DOHH2 (cell line): Measurements from ENCODE around the gene ANKRD40CL.

Experiments used
- H3F3A ChIP-seq: fragments of 200-600 bp; sonication (generic), shearing (Covaris generic); 2 replicates; pipeline ENCODE4 v1.6.0; 2016; ENCODE audit warnings: antibody characterized with exemption, mild to moderate bottlenecking; ENCODE audit not compliant: control insufficient read depth, insufficient read depth
- H3K27ac ChIP-seq: fragments of 200-600 bp; sonication (generic); 2 replicates; pipeline ENCODE4 v1.5.1; 2014; ENCODE audit warnings: low read depth, mild to moderate bottlenecking, low read length, moderate library complexity
- H3K27me3 ChIP-seq: fragments of 200-600 bp; sonication (generic); 2 replicates; pipeline ENCODE4 v1.6.1; 2014; ENCODE audit warnings: mild to moderate bottlenecking, low read length, mixed read lengths; ENCODE audit not compliant: control insufficient read depth
- H3K36me3 ChIP-seq: fragments of 200-600 bp; sonication (generic); 2 replicates; pipeline ENCODE4 v1.6.1; 2014; ENCODE audit warnings: mild to moderate bottlenecking, low read length, moderate library complexity, mixed read lengths; ENCODE audit not compliant: control insufficient read depth
- H3K4me1 ChIP-seq: fragments of 200-600 bp; sonication (generic); 2 replicates; pipeline ENCODE4 v1.6.1; 2014; ENCODE audit warnings: mild to moderate bottlenecking, low read length, mixed read lengths; ENCODE audit not compliant: control insufficient read depth
- H3K4me2 ChIP-seq: fragments of 200-600 bp; sonication (generic); 2 replicates; pipeline ENCODE4 v1.6.0; 2014; ENCODE audit warnings: mild to moderate bottlenecking, low read length, moderate library complexity
- H3K4me3 ChIP-seq: fragments of 200-600 bp; sonication (generic); 2 replicates; pipeline ENCODE4 v1.5.1; 2014; ENCODE audit warnings: mild to moderate bottlenecking, low read length, mixed read lengths
- H3K79me2 ChIP-seq: fragments of 200-600 bp; sonication (generic); 2 replicates; pipeline ENCODE4 v1.6.1; 2014; ENCODE audit warnings: mild to moderate bottlenecking, low read length, mixed read lengths; ENCODE audit not compliant: control insufficient read depth
- H3K9me2 ChIP-seq: fragments of 200-600 bp; sonication (generic); replicated peaks from 2 replicates; pipeline ENCODE4 v1.6.1; 2014; ENCODE audit warnings: mild to moderate bottlenecking, low read length, mixed read lengths; ENCODE audit not compliant: control insufficient read depth
- H3K9me3 ChIP-seq: fragments of 200-600 bp; sonication (generic); 2 replicates; pipeline ENCODE4 v1.6.1; 2014; ENCODE audit warnings: antibody characterized with exemption, low read length, mixed read lengths; ENCODE audit not compliant: control insufficient read depth, insufficient read depth
- H4K20me1 ChIP-seq: fragments of 200-600 bp; sonication (generic); 2 replicates; pipeline ENCODE4 v1.6.0; 2014; ENCODE audit warnings: low read depth, mild to moderate bottlenecking, antibody characterized with exemption, low read length, moderate library complexity; ENCODE audit not compliant: control insufficient read depth, insufficient read depth
- EZH2phosphoT487 ChIP-seq: fragments of 200-600 bp; sonication (generic); IDR thresholded peaks from 2 replicates; pipeline ENCODE4 v1.6.1; 2017; ENCODE audit warnings: borderline replicate concordance, mild to moderate bottlenecking, antibody characterized with exemption, low read length, moderate library complexity, mixed read lengths
- TF ChIP-seq, protein P1 (sequence below): fragments of 200-600 bp; sonication (generic); IDR thresholded peaks from one replicate; pipeline ENCODE4 v1.5.1; 2014; ENCODE audit warnings: antibody characterized with exemption, mild to moderate bottlenecking, low read depth, low read length; ENCODE audit not compliant: poor library complexity, severe bottlenecking

Gene ANKRD40CL

DNA sequence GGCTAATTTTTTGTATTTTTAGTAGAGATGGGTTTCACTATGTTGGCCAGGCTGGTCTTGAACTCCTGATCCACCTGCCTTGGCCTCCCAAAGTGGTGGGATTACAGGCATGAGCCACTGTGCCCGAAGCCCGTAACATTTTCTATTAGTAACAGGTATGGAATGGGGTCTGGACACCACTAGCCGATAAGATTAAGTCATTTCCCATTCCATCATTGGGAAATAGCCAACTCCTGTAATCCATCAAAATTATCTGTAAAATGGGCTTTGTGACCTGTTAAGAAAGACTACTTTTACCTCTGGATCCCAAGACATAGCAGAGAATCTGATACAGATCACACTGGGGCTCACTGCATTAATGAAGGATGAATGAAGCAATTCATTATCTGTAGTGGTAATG, 51.8 kb downstream of the ANKRD40CL start:
- Histone ChIP-seq H3K79me2 (peaks cover 18% of the 10 kb centered on the region), H3K27ac (no peak overlapping the region), H3K4me3 (no peak overlapping the region), H3K4me1 (peaks cover 9% of the 10 kb centered on the region), H3F3A (peaks cover 2% of the 10 kb centered on the region), H3K9me2 (no peaks in the 10 kb centered on the region), H4K20me1 (peaks cover 3% of the 10 kb centered on the region), H3K27me3 (no peaks in the 10 kb centered on the region), H3K36me3 (peaks cover 8% of the 10 kb centered on the region), H3K4me2 (no peak overlapping the region), H3K9me3 (no peaks in the 10 kb centered on the region)
- TF ChIP-seq, protein P1, sequence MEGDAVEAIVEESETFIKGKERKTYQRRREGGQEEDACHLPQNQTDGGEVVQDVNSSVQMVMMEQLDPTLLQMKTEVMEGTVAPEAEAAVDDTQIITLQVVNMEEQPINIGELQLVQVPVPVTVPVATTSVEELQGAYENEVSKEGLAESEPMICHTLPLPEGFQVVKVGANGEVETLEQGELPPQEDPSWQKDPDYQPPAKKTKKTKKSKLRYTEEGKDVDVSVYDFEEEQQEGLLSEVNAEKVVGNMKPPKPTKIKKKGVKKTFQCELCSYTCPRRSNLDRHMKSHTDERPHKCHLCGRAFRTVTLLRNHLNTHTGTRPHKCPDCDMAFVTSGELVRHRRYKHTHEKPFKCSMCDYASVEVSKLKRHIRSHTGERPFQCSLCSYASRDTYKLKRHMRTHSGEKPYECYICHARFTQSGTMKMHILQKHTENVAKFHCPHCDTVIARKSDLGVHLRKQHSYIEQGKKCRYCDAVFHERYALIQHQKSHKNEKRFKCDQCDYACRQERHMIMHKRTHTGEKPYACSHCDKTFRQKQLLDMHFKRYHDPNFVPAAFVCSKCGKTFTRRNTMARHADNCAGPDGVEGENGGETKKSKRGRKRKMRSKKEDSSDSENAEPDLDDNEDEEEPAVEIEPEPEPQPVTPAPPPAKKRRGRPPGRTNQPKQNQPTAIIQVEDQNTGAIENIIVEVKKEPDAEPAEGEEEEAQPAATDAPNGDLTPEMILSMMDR, result no peak
- no peak for TF ChIP-seq EZH2phosphoT487

DNA sequence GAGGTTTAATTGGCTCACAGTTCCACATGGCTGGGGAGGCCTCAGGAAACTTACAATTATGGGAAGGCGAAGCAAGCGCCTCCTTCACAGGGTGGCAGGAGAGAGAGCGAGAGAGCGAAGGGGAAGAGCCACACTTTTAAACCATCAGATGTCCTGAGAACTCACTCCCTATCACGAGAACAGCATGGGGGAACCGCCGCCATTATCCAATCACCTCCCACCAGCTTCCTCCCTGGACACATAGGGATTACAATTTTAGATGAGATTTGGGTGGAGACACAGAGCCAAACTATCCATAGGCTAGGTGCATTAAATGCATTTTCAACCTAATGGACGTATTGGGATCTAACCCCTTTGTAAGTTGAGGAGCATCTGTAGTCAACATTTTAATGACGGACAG, 54.7 kb downstream of the ANKRD40CL start:
- Histone ChIP-seq H3K36me3 (no peaks in the 10 kb centered on the region), H3K4me1 (peaks cover 28% of the 10 kb centered on the region), H3K9me2 (no peaks in the 10 kb centered on the region), H3K79me2 (peaks cover 15% of the 10 kb centered on the region), H3K4me2 (no peak overlapping the region), H3K9me3 (no peaks in the 10 kb centered on the region), H3F3A (peaks cover 10% of the 10 kb centered on the region), H3K27me3 (no peaks in the 10 kb centered on the region), H4K20me1 (no peaks in the 10 kb centered on the region), H3K27ac (no peak overlapping the region), H3K4me3 (no peak overlapping the region)
- TF ChIP-seq, protein P1, result no peak
- no peak for TF ChIP-seq EZH2phosphoT487
